ENCODE results near the gene FNDC11.

GRCh38 chr20:63560856-63561609 lies 7.1 kb downstream of the FNDC11 start:
- TF ChIP-seq SIN3A (IDR thresholded peaks at IDR 0.05; ENCODE audit: borderline replicate concordance, insufficient read depth, low read length): no peak
- no peak for TF ChIP-seq REST (IDR thresholded peaks at IDR 0.05; ENCODE audit: insufficient read depth in 1 of 2, low read depth in 2 of 2, low read length in 2 of 2)

All from PFSK-1 (cell line).